ENCODE results near the gene AFF1.
"Not testable (repeated sequence)": the region's sequence is repeated elsewhere in the genome, so short reads cannot be mapped to it uniquely, and the experiment has no call there.

AFF1 gene

DNA sequence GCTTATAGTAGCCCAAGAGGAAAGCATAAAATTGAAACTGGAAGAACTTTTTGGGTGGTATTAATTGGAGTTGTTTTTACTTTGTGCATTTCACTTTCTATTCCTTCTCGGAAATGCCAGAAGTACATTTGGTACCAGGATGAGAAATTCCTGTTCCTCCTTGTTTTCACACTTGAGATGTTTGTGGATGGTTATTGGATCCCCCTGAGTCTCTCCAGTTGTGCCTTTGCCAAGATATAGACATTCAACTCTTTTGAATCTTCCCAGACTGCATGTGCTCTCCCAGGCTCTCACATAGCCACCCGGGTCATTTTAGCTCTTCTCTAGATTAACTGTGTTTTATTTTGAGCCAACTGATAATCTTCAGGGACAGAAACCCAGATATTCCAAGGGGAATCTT lies 120.5 kb downstream of the AFF1 start:
- no peak for DNase-seq (ENCODE audit: low read depth)

GRCh38 chr4:87056881-87057280 lies 122.1 kb downstream of the AFF1 start:
- no peak for DNase-seq (ENCODE audit: low read depth)

DNA sequence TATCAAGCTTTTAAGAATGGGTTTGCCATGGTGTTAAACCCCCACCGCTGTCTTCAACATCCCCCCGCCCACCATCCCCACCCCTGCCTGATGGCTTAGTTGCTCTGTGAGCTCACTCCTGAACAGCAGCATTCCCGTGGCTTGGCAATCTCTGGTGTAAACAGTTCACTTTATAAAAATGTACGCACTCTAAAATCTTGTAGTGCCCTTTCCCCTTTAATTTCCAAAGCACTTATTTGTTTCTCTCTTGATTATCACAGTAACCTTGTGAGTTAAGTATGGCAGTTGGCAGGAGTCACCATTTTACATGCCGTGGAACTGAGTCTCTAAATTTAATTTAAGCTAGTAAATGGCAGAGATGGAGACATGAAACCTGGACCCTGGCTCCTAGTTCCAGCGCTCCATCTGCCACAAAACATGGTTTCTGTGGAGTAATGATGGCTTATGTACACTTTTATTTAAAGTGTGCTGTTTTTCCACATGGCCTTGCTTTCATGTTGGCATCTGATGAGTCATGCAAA lies 123.1 kb downstream of the AFF1 start:
- DNase-seq (ENCODE audit: low read depth) = no peak

DNA sequence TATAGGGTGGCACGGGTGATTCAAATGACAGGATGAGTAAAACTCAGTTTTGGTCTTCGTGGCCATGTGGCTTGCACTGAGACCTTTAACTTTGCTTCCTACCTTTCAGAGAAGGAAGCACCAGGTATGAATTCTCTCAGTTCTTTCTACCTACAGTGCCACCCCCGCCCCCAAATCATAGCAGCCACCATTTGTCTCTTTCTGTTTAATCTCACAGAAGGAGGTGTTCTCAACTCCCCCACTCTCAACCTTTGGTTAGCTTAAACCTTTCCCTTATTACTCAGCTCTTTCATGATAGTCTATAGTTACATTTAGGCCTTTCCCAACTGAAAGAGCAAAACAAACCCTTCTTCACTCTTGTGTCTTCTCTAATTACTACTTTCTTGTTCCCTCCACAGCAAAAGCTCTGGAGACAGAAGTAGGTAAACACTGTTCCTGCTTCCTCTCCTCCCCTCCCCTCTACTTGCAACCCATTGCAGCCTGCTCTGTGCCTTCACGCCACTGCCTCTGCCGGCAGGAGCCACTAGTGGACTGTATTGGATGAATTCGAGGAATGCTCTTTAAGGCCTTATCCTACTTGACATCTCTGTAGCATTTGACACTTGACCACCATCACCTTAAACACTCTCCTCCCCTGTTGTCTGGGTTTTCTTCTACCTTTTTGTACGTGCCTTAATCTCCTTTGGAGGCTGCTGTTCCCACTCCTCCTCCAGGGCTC lies 123.7 kb downstream of the AFF1 start:
- DNase-seq (ENCODE audit: low read depth) = no peak

DNA sequence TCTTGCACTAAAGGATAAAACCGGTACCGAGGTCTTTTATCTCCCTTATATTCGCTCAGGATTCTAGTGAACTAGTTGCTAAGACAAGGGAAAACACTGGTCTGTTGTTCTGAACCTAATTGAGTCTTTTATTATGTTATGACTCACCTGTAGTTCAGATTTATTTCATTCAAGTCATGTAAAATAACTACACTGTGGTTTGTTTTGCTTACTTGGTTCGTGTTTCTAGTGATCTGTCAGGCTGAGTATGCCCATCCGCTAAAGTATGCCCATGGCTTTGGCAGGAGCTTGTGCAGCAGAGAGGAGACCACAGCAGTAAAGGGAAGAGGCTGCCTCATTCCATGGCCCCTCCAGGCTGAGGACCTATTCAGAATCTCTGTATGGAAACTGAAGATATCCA lies 126.1 kb downstream of the AFF1 start:
- no peak for DNase-seq (ENCODE audit: low read depth)

- no peak for DNase-seq (ENCODE audit: low read depth)
These were observed 130.2 kb downstream of the AFF1 start for GRCh38 chr4:87065021-87065420.

GRCh38 chr4:87066403-87067123 lies 131.8 kb downstream of the AFF1 start:
- DNase-seq (ENCODE audit: low read depth) = no peak

DNA sequence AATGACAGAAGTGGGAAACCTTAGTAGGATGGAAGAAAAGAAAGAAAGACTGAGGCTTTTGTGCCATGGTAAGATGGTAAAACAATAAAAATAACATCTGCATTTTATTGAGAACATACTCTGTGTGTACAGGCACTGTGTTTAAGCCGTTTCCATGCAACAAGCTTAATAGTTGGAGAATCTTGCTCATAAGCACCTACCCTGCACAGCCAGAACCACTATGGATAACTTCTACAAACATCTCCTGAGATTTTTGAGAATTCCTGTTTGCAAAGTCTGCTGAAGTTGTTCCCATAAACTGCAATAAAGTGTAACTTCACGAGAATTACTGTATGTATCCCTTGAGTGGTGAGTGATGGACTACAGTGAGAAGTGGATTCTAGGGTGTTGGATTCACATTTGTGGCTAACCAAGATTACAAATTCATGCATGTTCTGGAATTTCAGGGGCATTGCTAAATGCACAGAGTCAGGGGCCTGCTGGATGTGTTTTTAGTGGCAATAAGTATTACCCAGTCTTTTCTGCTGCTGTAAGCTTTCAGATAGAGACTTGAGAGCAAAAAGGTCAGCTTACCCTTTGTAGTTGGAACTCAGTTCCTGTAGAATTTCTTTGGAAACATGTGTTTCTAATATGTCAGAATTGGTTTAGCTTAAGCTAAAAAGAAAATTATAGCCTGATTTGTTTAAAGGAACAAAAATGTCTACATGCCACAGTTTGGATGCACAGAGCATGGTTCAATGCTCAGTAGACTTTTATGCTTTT lies 132.5 kb downstream of the AFF1 start:
- no peak for DNase-seq (ENCODE audit: low read depth)

GRCh38 chr4:87068583-87069021 lies 133.8 kb downstream of the AFF1 start:
- no peak for DNase-seq (ENCODE audit: low read depth)

DNA sequence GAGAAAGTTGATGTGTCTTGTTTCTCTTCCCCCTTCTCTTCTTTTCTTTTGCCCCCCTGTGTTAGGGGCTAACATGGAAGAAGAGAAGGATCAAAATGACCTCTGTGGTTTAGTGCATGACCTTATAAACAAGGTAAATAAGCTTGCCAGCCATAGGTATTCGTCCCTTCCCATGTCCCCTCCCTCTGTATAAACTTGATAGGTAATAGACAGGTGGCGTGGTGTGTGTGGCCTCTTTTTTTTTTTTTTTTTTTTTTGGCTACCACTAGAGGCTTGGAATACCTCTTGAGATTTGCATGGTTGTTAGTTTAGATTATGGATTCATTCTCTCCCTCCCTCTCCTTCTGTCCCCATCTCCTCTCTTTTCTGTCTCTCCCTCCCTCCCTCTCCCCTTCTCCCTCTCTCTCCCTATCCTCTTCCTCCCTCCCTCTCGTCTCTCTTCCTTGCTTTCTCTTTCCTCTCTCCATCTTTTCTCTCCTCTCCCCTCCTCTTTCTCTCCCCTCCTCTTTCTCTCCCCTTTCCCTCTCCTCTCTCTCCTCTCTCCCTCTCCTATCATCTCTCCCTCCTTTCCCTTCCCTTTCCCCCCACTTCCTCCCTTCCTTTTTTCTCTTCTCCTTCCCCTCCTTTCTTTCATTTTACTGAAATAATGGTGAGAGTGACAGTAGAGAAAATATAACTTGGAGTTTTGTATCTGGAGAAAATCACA lies 134.4 kb downstream of the AFF1 start:
- DNase-seq (ENCODE audit: low read depth) = no peak

- no peak for DNase-seq (ENCODE audit: low read depth)
These were observed 136.6 kb downstream of the AFF1 start for GRCh38 chr4:87071401-87071800.

GRCh38 chr4:87072545-87072944 lies 137.7 kb downstream of the AFF1 start:
- not testable (repeated sequence) for DNase-seq (ENCODE audit: low read depth)

DNA sequence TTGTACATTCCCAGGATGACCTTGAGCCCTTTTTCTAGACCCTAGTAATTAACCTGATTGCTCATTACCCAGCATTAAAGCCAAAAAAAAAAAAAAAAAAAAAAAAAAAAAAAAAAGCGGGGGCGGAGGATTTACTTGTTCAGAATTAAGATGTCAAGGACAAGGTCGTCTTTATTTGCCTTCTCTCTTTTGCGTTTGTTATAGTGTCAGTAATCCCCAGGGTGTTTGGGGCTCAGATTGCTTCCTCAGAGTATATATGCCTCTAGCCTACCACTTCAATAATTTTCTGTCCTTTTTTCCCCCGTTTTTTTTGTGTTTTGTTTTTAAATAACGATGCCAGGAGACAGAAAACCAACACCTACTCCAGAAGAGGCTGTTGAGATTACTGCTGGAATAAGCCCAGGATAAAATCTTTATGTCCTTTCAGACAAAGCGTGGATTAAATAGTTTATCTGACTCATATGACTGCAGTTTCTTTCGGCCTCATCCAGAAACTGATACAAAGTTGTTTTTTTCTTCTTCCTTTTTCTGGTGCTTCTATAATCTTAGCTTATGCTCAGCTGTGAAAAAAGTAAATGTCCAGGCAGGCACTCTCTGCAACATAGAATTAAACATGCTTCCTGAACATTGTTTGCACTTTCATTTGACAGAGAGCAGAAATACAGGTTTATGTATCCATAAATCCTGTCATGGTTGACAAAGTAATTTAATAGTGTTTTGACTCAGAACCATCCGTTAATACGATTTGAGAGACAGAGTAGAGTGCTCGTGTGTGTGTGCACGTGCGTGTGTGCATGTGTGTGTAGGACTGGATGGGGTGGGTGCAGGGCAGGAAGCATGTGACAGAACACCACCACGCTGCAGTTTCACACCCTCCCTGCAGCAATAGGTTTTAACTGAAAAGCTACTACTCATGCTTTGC lies 138.6 kb downstream of the AFF1 start:
- DNase-seq (ENCODE audit: low read depth) = no peak

- no peak for DNase-seq (ENCODE audit: low read depth)
These were observed 139.3 kb downstream of the AFF1 start for GRCh38 chr4:87074121-87074488.

DNA sequence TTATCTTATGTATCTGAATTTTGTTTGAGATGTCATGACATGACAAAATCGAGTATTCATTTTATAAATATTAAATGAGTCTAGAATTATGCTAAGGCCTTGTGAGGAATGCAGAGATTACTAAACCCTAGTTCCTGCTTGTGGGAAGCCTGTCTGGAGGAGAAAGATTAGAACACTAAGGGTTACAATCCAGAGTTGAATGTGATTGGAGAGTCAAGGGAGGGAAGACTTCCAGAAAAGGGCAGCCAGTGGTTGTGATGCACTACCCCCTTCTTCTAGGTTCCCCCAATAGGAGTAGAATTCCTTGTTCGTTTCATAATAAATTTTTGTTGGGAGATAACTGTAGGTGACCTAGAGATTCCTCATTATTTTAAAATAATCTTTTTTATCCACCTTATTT lies 141.1 kb downstream of the AFF1 start:
- no peak for DNase-seq (ENCODE audit: low read depth)

DNA sequence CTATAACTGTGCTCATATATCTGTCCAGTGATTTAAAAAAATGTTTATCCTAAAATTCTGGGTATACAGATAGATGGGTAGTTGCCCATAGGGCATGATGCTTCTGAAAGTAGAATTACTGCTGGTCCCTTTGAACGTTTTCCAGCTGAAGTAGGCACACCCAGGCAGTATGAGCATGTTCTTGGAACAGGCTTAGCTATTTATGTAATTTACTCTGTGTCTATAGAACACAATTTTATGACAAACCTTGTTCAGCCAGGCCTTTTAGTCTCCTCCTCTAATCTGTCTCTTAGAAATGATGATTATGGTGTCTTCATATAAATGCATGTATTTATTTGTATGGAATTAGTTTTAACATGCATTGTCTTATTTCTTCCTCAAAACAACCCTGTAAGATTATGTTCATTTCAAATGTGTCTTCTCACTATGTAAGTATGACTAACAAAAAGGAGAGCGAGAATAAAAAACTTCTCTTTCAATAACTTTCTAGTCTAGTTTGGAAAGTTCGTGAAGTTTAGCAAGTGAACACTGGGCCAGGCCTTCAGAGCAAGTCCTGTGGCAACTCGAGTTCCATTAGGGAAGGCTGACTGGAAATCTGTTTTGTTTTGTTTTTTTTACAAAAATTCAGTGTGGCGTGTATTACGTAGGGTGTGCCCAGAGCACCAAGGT lies 142.0 kb downstream of the AFF1 start:
- DNase-seq (ENCODE audit: low read depth) = no peak

- DNase-seq (ENCODE audit: low read depth) = no peak
These were observed 143.2 kb downstream of the AFF1 start for GRCh38 chr4:87077914-87078585.

DNA sequence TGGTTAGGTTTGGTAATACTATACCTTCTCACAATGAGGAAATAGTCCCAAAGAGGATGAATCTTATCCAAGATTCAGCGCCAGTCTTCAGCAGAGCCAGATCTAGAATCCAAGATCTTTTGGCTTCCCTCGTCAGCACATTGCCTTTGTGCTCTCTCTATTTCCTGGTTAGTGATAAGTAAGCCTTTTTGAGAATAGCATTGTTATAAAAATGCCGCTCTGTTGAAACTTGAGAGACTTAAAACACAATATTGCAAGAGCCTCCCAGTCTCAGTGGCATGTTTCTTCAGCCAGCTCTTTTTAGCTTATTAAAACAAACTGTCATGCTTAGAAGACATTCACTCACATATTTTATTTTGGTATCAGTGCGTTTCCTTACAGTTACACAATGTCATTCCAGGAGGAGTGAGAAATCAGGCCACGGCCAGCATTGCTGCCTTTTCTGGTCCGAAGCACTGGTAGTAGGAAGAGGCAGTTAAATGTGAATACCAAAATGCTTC lies 144.2 kb downstream of the AFF1 start:
- DNase-seq (ENCODE audit: low read depth) = no peak

GRCh38 chr4:87079967-87080366 lies 145.2 kb downstream of the AFF1 start:
- DNase-seq (ENCODE audit: low read depth) = no peak

DNA sequence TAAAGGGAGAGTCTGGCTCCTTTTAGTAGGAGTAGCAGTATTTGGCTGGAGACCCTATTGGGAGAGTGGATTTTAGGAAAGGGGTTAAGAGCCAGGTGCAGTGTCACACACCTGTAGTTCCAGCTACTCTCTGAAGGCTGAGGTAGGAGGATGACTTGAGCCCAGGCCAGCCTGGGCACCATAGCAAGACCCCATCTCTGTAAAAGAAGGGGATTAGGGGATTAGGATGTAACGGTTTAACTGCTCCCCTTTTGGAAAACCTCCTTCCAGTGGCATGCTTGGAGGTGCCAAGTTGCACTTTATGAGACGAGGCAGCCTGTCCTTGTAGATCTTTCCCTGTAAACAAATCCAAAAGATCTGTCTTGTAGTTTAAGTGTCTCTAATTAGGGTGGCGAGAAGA lies 145.7 kb downstream of the AFF1 start:
- DNase-seq (ENCODE audit: low read depth) = no peak
